ENCODE data around the gene NFE2L1.

GRCh38 chr17:48101012-48101720 is 53.0 kb downstream of the NFE2L1 start, which contains the start of gene CBX1:
- TF ChIP-seq CBX2 (IDR thresholded peaks at IDR 0.05; ENCODE audit: borderline replicate concordance, low read depth) = no peak
- TF ChIP-seq POLR2A (IDR thresholded peaks at IDR 0.05; ENCODE audit: low read length) = peak; percentile 68
- no peak; the same call in 1 of the 2 replicates for TF ChIP-seq RFX5 (IDR thresholded peaks at IDR 0.05)
- no peak for TF ChIP-seq CTCF (IDR thresholded peaks at IDR 0.05)
- no peak for TF ChIP-seq SMC3 (IDR thresholded peaks at IDR 0.05)
- no peak for TF ChIP-seq REST (IDR thresholded peaks at IDR 0.05)
- no peak for TF ChIP-seq RCOR1 (IDR thresholded peaks at IDR 0.05; ENCODE audit: low read depth, low read length)
- TF ChIP-seq PHF8 (IDR thresholded peaks at IDR 0.05; ENCODE audit: borderline replicate concordance, low read depth) = peak; percentile 70
- no peak for TF ChIP-seq SREBF2 (IDR thresholded peaks at IDR 0.05)
- peak; percentile 84; the same call in 1 of the 2 replicates for TF ChIP-seq MAX (IDR thresholded peaks at IDR 0.05)

All from A549 (cell line).